NOMO-1 treated with DMSO at 0.1 percent for 48 hours (cell line): ENCODE results near the gene MAP2.
A peak's percentile ranks its signal among the peaks of the same experiment; 100 is the strongest.
"Not testable (repeated sequence)": the region's sequence is repeated elsewhere in the genome, so short reads cannot be mapped to it uniquely, and the experiment has no call there.

ENCODE experiments used
- DNase-seq: peaks from one replicate; lab custom pipeline; 2025; ENCODE audit not compliant: unreplicated experiment; lab: John Stamatoyannopoulos, UW

MAP2 gene

GRCh38 chr2:209581040-209581439 lies 157.2 kb downstream of the MAP2 start:
- no peak for DNase-seq

GRCh38 chr2:209582281-209582680 lies 158.4 kb downstream of the MAP2 start:
- no peak for DNase-seq

GRCh38 chr2:209584472-209584871 lies 160.6 kb downstream of the MAP2 start:
- no peak for DNase-seq

GRCh38 chr2:209584915-209585314 lies 161.1 kb downstream of the MAP2 start:
- DNase-seq = no peak

GRCh38 chr2:209591021-209591420 lies 167.2 kb downstream of the MAP2 start:
- no peak for DNase-seq

GRCh38 chr2:209592106-209592505 lies 168.3 kb downstream of the MAP2 start:
- no peak for DNase-seq

- no peak for DNase-seq
These were observed 170.1 kb downstream of the MAP2 start for GRCh38 chr2:209593930-209594329.

- DNase-seq = no peak
These were observed 172.4 kb downstream of the MAP2 start for GRCh38 chr2:209596262-209596661.

GRCh38 chr2:209598227-209598626 lies 174.4 kb downstream of the MAP2 start:
- not testable (repeated sequence) for DNase-seq

- no peak for DNase-seq
These were observed 176.7 kb downstream of the MAP2 start for GRCh38 chr2:209600341-209601171.

- no peak for DNase-seq
These were observed 177.7 kb downstream of the MAP2 start for GRCh38 chr2:209601497-209601896.

- no peak for DNase-seq
These were observed 178.4 kb downstream of the MAP2 start for GRCh38 chr2:209602259-209602658.

GRCh38 chr2:209609531-209609930 lies 185.7 kb downstream of the MAP2 start:
- DNase-seq = no peak

GRCh38 chr2:209610631-209611030 lies 186.8 kb downstream of the MAP2 start:
- DNase-seq = no peak

GRCh38 chr2:209613649-209614305 lies 189.9 kb downstream of the MAP2 start:
- no peak for DNase-seq

GRCh38 chr2:209614690-209615369 lies 191.0 kb downstream of the MAP2 start:
- no peak for DNase-seq

GRCh38 chr2:209619782-209620181 lies 195.9 kb downstream of the MAP2 start:
- DNase-seq = peak; percentile 90

GRCh38 chr2:209624192-209624938 lies 200.5 kb downstream of the MAP2 start:
- DNase-seq = no peak

GRCh38 chr2:209629597-209629996 lies 205.8 kb downstream of the MAP2 start:
- no peak for DNase-seq

- no peak for DNase-seq
These were observed 210.1 kb downstream of the MAP2 start for GRCh38 chr2:209633911-209634310.

- DNase-seq = no peak
These were observed 212.2 kb downstream of the MAP2 start for GRCh38 chr2:209636076-209636475.
